Measurements from ENCODE around the gene CDKN1B.
"Not testable (repeated sequence)": the region's sequence is repeated elsewhere in the genome, so short reads cannot be mapped to it uniquely, and the experiment has no call there.

The CDKN1B gene

DNA sequence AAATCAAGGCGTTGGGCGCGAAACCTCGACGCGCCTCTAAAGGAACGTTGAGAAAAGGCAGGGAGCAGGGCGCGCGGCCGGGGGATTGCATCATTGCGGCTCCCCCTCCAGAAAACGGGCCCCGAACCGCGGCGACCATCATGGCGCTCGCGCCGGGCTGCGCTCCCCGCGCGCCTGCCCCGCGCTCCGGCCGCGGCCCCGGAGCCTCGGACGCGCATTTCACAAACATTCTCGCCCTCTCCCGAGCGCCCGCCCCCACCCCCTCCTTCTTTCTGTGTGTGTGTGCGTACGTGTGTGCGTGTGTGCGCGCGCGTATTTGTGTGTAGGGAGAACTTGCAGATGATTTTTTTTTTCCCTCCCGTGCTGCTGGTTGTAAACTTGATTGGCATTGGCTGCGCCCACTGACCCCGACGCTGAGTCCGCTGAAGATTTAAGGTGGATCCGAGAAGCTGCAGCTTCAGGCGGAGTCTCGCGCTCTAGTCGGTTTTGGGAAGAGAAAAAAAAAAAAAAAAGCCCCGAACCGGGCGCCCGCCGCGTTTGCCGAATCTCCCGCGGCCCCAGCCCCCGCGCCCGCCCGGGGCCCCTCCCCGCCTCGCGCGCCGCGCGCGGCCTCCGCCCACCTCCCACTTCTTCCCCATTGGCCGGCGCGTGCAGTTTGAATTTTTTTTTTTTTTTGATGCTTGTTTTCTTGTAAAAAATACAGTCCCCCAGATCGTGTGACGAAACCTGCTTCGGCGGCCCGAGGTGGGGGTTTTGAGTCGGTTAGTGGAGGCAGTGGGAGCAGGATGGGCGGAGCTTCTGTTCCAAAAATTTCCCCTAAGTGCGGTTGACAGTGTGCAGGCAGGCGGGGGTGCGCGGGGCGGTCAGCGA, 8.2 kb downstream of the CDKN1B start:
- DNase-seq: peak; percentile 97

DNA sequence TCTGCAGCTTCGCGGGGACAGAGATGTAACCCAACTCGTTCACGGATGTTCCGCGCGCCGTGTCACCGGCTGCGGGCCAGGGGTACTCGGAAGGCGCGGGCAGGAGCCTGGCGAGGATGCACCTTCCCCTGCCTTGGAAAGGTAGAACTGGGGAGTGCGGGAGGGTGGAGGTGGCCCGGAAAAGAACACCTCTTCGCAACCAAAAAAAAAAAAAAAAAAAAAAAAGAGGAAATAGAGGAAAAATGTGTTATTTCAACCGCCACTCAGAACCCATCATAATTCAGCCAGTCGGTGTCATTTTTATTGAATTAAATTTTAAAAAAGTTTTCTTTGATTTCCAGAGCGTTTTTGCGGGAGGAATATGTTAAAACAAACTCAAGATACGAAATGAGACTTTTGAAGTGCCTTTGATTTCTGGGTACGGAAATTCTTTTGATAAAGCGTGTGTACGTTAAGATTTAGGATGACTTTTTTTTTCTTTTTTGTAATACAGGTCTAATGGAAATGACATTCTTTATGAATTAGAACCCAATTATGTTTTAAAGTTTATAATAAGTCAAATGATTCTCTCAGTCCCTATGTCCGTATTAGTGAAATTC, 8.9 kb downstream of the CDKN1B start:
- DNase-seq: no peak

DNA sequence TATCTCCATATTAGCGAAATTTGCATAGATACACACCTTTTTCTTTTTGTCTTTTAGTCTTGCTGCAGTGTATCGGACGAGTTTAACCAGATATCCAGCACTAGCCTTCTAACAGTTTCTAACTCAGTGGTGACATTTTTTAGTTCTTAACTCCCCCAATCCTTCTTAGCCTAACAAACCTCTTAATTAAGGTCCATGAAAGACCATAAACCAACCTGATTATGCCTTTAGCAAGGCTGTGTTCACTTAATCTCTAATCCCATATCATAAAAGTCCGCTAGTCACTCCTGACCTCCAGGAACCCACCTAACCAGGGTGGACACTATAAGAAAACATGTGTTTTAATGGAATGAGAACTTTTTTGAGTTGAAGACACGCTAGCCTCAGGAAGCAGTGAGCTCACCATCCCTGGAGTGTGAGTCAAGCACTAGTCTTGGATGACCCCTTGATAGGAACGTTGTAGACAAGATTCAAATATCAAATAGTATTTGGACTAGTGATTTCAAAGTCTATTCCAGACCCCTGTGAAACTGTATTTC, 9.5 kb downstream of the CDKN1B start:
- peak; percentile 15 for DNase-seq

DNA sequence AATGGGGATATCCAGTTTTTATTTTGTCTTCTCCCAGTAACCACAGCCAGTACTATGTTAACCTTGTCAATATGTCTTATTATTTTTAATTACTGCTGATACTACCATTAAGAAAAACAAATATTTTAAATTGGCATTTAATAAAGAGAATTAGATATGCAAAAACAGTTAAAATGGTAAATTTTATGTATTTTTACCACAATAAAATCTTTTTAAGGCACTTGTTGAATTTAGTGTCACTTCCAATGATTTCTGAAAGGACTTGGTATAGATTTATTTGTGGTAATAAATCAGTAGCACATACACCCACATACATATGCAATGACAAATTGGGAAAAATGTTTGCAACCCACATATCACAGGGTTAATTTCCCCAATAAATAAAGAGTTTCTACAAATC, 14.0 kb downstream of the CDKN1B start:
- no peak for DNase-seq

DNA sequence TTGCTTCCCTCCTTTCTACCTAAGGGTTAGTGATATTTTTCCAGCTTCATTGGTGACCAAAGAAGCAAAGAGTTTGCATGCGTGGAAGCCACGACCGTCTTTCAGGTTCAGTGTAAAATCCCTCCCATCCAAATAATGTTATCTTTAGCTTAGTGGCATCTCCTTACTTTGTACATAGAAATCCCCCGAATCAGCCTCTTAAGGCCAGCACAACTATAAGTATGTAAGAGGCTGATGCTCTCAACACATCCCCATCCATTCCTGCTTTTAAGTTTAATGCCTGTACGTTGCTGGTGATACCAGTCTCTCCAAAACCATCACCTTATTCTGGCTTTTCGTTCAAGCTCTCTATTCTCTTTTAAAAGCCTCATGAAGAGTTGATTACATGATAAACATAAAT, 14.6 kb downstream of the CDKN1B start:
- DNase-seq: no peak

DNA sequence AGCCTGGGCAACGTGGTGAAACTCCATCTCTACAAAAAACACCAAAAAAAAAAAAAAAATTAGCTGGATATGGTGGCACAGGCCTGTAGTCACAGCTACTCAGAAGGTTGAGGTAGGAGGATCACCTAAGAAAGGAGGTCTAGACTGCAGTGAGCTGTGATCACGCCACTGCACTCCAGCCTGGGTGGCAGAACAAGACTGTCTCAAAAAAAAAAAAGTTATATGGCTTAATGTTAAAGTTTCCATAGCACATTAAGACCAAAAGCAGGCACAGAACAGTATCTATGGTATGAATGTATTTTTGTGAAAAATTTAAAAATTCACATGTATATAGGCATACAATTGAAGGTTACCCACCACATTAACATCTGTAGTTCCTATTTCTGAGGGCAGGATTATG, 15.9 kb downstream of the CDKN1B start:
- DNase-seq: no peak

DNA sequence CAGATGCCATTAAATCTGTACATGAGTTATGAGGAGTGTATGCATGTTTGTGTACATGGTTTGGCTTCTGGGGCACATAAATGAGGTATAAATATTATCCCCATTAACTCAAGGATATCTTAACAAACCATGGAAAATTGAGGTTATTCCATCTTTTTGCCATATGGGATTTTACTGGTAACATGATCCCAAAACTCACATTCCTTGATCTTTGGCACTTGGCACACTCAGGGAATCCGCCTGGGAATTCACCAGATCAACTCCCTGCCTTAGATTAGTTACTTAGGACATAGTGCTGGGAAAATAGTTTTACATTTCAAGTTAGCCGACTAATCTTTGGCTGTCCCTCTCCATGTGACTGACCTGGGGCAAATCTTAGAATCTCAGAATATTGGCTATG, 16.9 kb downstream of the CDKN1B start:
- no peak for DNase-seq

DNA sequence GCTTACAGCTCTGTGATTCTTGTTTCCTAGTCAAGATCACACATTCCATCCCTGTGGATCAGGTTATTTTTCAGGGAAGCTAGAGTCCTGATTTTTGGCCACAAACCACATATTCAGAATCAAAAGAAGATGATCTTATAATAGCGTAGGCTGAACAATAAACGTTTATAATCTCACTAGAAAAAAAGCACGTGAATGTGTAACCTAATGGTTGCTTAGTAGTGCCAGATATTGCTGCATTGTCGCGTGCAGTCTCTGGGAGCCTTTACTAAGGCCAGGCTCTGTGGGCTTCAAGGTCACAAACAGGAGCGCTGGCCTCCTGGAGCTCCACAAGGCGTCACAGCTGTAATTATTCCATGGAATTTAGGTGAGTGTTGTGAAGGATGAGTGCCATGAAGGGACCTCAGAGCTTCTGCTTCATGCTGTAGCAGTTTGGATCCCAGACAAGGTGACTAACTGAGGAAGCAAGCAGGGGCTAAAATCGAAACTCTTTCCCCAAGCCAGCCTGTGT, 17.4 kb downstream of the CDKN1B start:
- DNase-seq: peak; percentile 15

DNA sequence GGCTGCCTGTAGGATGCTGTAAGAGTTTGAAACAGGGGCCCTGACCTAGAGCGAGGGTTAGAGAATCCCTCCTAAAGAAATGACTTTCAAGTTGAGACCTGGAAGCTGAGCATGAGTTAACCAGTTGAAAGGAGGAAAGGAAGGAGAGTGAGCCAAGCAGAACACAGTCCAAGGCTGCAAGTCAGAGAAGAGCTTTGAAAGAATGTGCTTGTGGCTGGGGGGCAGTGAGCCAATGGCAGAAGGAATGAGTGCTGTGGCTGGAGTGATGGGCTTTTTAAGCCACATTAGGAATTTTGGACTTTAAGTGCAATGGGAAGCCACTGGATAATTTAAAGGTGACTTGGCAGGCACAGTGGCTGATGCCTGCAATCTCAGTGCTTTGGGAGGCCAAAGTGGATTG, 18.1 kb downstream of the CDKN1B start:
- DNase-seq: no peak

DNA sequence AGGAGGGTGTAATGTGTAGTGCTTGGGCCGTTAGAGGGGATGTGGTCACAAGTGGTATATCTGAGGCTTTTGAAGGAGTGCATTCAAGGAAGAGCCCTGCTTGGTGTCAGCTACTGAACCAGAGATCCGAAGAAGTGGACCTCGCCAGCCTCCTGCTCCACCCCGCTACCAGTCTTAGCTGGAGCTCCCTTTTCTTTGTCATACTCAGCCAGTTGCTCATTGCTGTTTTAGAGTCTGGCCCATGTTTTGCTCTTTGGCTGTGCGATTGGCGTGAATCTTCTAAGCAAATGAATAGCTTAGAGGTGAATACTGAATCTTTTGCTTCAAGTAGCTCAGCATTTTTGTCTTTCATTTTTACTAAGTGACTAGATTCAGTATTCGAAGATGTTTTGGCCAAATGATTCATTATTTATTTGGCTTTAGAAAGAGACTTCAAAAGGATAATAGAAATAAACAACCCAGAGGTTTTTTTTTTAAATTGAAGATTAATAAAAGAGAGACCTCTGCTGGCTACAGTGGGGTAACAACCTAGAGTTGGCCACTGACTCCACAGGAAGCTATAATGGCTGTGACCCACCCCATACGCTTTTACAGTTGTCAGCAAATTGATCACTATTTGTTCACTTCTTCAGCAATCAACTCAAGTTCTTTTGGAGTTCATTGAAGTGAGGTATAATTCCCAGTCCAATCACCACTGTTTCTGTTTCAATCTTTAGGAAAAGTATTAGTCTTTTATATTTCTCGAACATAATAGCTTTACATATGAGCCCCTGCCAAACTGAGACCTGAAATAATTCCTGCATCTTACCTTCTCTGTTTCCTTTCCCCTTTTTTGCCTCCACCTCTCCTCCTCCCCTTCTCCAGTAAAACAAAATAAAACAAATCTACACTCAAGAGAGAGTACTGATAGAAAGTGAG, 19.9 kb downstream of the CDKN1B start:
- DNase-seq: peak; percentile 73

DNA sequence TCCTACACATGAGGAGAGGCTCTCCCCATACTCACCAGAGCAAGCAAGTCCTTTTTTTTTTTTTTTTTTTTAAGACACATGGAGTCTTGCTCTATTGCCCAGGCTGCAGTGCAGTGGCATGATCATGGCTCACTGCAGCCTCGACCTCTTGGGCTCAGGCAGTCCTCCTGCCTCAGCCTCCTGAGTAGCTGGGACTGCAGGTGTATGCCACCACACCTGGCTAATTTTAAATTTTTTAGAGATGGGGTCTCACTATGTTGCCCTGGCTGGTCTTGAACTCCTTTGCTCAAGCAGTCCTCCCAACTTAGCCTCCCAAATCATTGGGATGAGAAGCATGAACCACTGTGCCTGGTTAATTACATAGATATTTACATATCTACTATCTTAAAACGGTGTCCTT, 21.0 kb downstream of the CDKN1B start:
- not testable (repeated sequence) for DNase-seq

DNA sequence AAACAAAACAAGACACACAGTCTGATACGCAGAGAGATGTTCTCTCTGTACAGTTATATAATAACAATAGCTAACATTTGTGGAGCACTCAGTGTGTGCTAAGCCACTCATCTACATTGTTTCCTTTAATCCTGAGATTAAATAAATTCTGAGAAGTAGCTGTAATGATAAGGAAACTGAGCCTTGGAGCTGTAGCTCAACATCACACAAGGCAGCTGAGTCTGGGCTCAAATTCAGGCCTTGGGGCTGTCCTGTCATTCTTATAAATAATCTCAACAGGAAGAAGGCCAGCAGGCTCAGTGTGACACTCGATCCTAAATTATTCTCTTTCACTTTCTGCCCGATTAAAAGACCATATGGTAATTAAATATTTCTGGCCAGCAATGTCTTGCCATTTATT, 24.5 kb downstream of the CDKN1B start:
- DNase-seq: no peak

DNA sequence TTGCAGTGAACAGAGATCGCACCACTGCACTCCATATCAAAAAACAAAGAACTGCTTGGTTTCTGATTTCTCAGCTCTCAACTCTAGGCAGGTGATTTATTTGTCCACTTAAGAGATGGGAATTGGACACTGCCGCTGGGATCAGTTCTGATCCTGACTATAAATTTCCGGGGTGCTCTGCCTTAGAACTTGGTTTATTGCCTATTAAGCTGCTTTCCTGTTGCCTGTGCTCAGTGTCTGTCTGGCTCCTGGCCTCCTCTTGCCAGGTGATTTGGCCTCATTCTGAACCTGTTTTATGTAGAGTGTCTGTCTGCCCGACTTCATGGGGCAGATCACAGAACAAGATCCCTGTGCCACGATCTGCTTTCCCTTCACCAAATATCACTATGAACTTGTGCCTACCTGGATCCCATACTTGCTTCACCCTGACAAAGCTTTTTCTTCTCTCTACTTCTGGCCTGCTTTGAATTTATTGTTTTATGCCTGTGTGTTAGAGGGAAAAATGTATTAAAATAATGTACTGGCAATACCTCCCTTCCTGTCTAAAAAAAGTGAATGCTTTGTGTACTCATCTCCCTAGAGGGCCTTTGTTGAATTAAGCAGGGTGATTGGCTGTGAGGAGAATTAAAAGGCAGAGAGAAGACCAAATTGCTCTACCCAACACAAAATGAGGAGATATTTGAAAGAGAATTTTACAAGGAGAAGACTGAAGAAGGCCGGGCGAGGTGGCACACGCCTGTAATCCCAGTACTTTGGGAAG, 27.6 kb downstream of the CDKN1B start:
- no peak for DNase-seq

DNA sequence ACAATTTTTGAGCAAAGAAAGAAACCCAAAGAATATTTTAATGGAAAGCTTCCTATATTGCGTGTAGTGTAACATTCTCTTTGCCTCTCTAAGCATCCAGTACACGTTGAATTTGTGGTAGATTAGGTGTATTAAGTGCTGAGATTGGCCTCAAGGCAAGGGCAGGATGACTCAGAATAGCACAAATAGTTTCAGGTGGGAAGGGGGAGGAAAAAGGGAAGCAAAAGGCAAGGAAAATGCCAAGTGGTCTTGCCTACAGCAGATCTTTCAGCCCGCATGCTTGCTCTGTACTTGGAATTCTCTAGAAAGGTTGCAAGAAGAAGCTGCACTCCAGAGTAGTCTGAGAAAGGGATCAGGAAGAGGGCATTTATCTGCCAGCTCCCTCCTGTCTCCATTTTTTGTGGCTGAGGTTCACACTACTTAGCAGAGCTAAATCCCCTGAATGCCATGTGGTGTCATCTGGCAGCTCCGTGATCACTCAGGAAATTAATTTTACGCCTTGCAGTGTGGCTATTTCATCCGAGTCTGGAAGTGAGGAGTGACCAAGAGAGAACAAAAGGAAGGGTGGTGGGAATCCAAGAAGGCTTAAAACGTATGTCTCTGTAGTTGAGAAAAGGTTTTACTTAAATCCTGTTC, 28.5 kb downstream of the CDKN1B start:
- DNase-seq: no peak

DNA sequence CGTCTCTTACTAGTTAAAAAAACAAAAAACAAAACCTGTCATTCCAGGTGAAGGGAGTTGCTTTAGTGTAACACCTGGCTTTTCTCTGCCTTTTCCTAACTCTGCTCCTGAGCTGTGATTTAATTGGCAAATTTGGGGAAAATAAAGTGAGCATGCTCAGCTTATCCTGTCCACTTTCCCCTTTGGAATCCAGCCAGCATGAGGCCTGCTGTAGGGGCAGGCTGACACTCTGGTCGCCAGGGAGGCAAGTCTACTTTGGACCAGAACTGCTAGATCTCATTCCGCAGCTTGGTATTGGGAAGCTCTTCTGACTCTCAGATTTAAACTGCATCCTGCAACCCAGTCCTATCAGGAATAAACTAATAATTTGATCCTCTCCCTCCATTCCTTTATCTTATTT, 30.1 kb downstream of the CDKN1B start:
- DNase-seq: no peak

DNA sequence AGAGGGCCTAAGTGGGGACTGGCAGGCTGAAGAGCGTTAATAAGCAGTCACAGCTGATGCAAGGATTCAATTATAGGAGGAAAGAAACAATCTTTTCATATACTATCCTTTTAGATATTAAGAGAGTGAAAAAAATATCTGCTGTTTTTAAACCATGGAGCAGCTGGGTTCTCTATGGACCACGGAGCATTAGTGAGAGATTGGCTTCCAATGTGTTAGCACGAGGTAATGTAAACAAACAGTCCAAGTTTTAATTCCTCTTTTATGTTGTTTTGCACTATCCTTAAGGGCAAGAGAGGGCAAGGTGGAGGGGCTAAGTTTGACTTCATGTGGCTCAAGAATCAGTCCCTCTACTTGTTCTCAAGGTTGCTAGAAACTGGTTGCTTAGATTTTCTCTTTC, 30.9 kb downstream of the CDKN1B start:
- DNase-seq: no peak

DNA sequence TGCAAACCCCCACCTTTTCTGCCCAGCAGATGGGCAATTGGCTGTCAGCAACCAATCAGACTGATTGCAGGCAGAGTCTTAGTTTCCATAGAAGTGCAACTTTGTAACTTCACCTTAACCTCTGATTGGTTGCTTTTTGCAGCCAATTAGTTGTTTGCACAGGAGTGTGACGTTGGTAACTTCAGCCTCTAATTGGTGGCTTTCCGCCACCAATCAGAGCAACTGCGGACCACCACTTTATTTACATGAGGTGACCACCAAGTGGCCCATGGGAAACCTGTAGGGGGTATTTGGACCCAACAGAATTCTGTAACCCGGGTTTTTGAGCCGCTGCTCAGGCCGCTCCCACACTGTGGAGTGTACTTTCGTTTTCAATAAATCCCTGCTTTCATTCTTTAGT, 32.3 kb downstream of the CDKN1B start:
- no peak for DNase-seq

DNA sequence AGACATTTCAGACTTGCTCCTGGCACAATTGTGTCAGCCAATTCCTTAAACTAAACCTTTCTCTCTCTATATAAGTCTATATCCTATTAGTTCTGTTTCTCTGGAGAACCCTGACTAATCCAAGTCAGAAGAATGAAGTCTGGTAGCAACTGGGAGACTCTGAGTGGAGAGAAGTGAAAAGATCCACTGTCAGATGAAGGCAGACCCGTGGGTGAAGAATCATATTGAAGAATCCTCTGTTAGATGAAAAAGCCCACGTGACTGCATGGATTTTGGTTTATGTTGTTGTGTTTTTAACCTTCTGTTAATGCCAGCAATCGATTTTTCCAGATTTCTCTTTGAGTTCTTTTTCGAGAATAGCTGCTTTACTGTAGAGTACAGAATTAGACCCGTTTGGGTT, 38.8 kb downstream of the CDKN1B start:
- no peak for DNase-seq

DNA sequence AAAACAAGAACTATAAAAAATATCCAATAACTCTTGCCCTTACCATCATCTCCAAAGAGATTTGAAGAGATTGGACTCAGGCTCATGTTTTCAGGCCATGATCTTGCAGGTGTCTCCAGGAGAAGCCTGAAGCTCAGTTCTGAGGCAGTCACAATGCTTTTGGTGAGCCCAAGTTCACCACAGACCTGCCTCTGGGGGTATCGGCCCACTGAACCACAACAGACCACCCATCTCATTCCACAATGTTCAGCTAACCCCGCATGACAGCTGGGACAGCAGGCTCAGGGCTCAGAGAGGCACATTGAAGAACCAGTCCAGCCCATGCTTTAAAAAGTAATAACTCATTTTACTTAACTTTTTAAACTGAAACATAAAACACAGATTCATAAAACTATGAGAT, 40.0 kb downstream of the CDKN1B start:
- no peak for DNase-seq

DNA sequence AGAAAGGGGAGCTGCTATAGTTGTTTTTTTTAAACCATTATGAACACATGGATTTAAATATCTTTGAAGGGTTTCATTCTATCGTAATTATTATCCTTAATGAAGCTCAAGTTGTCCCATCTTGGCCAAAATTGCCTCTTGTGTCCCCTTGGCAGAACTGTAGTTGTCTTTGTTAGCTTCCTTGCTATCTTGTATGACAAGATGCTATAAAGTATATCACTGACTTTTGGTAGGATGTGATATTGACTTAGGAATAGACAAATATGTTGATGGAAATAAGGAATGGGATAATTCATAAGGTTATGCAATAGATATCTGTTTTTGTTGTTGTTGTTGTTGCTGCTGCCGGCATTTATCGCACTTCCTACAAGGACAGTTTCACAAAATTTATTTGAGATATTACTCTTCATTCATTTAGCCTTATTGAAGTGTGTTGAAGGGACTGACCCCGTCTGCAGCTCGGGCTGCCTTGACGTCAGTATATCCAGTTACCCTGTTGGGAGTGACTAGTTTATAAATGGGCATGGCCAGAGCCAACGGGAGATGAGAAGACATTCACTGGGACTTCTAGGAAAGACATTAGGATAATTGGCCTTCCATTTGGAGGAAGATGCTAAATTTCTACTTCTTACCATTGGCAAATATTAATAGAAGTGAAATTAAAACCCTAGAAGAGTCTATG, 42.2 kb downstream of the CDKN1B start:
- DNase-seq: no peak

DNA sequence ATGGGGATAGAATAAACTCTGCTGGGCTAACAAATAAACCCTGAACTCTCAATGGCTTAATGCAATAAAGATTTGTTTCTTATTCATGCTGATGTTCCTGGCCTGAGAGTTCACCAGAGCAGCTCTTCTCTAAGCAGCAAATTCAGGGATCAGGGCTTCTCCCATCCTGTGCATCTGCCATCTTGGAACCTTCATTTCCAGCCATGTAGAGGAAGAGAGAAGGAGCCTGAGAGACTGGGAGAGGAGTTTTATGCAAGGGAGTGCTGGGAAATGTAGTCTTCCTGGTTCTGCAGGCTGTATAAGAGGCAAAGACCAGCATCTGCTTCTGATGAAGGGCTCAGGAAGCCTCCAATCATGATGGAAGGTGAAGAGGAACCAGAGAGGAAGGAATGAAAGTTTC, 47.7 kb downstream of the CDKN1B start:
- DNase-seq: no peak
